HuH-7.5 (cell line): ENCODE results near the gene CCDC136.
A peak's percentile ranks its signal among the peaks of the same experiment; 100 is the strongest.

Experiments
- DNase-seq: peaks from one replicate; pipeline ENCODE4 v3.0.0; 2011; ENCODE audit warnings: low spot score

CCDC136 gene

GRCh38 chr7:128805225-128805624, 13.5 kb downstream of the CCDC136 start:
- DNase-seq = no peak

GRCh38 chr7:128807191-128807590, 15.4 kb downstream of the CCDC136 start:
- no peak for DNase-seq

GRCh38 chr7:128809363-128809762, 17.6 kb downstream of the CCDC136 start:
- no peak for DNase-seq

GRCh38 chr7:128810473-128810872, 18.7 kb downstream of the CCDC136 start:
- no peak for DNase-seq

GRCh38 chr7:128810997-128811396, 19.2 kb downstream of the CCDC136 start:
- no peak for DNase-seq

- no peak for DNase-seq
Observed at GRCh38 chr7:128811631-128812430, 20.1 kb downstream of the CCDC136 start.

- no peak for DNase-seq
Observed at GRCh38 chr7:128812514-128813168, 20.9 kb downstream of the CCDC136 start.

- no peak for DNase-seq
Observed at GRCh38 chr7:128814499-128814898, 22.7 kb downstream of the CCDC136 start.

GRCh38 chr7:128815289-128815942, 23.6 kb downstream of the CCDC136 start:
- no peak for DNase-seq

- no peak for DNase-seq
Observed at GRCh38 chr7:128818694-128819093, 26.9 kb downstream of the CCDC136 start.

GRCh38 chr7:128821724-128822123, 30.0 kb downstream of the CCDC136 start:
- no peak for DNase-seq

- no peak for DNase-seq
Observed at GRCh38 chr7:128826512-128826911, 34.7 kb downstream of the CCDC136 start.

GRCh38 chr7:128826916-128827247, 35.1 kb downstream of the CCDC136 start:
- no peak for DNase-seq

GRCh38 chr7:128827248-128827958, 35.6 kb downstream of the CCDC136 start:
- DNase-seq = no peak

- no peak for DNase-seq
Observed at GRCh38 chr7:128827971-128828711, 36.4 kb downstream of the CCDC136 start.

- peak; percentile 82 for DNase-seq
Observed at GRCh38 chr7:128829391-128830166, 37.8 kb downstream of the CCDC136 start.

GRCh38 chr7:128830231-128831177, 38.7 kb downstream of the CCDC136 start, which contains the start of gene FLNC:
TSS of gene FLNC (plus strand) at chr7:128830406. CDS start at chr7:128830638, 232 bp downstream.
- no peak for DNase-seq

GRCh38 chr7:128831178-128831993, 39.6 kb downstream of the CCDC136 start:
- peak; percentile 55 for DNase-seq
